Activated T-cell treated with anti-CD3 and anti-CD28 coated beads, Interleukin-2, amount 50 U/mL, for 24 hours (primary cell): Measurements from ENCODE around the gene TTLL9.

Source experiments
- DNase-seq: peaks from one replicate; pipeline ENCODE4 v3.0.0-alpha.2; 2020
- H3K27ac Mint-ChIP-seq: 2 replicates; pipeline ENCODE4 v1.8.0; 2020; ENCODE audit warnings: mild to moderate bottlenecking, mixed read lengths
- H3K27me3 Mint-ChIP-seq: 2 replicates; pipeline ENCODE4 v1.8.0; 2020; ENCODE audit warnings: mixed read lengths
- H3K36me3 Mint-ChIP-seq: 2 replicates; pipeline ENCODE4 v1.8.0; 2020; ENCODE audit warnings: low read depth, mixed read lengths
- H3K4me1 Mint-ChIP-seq: 2 replicates; pipeline ENCODE4 v1.8.0; 2020; ENCODE audit warnings: low read depth, mixed read lengths
- H3K4me3 Mint-ChIP-seq: 2 replicates; pipeline ENCODE4 v1.8.0; 2020; ENCODE audit warnings: mild to moderate bottlenecking, moderate library complexity, mixed read lengths
- H3K9me3 Mint-ChIP-seq: 2 replicates; pipeline ENCODE4 v1.8.0; 2020; ENCODE audit warnings: mixed read lengths

TTLL9 gene

DNA sequence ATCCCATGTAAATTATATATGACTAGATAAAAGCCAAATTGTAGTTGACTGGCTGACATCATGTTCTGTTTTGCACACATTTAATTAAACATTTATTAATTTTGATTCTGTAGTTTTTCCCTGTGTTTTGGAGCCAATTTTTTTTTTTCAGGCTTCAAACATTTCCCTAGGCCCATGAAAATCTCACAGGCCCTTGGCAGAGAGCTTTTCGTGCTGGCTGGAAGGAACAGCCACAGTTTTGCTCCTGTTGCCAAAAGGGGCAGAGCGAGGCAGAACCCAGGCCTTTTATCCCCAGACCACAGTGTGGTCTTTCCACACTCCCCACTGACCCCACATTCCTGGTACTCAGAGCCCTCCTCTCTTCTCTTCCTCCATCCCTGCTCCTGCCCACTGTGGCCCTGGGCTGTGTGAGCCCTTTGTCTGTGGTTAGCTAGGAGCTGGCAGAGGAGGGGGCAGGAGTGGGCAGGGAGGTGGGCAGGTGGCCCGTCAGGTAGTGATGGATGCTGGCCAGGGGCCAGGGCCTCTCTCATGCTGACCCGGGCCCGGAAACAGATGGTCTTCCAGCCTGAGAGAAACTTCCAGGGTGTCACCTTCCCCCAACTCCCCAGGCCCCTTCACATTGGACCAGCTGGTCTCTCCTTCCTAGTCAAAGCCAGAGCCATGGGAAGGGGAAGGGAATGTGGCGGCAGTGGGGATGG lies 120.4 kb downstream of the TTLL9 start:
- Mint-ChIP-seq H3K4me1 (peaks cover 2% of the 10 kb centered on the region), H3K27ac (no peak overlapping the region), H3K36me3 (no peaks in the 10 kb centered on the region), H3K9me3 (no peaks in the 10 kb centered on the region), H3K4me3 (no peak overlapping the region), H3K27me3 (peaks cover 24% of the 10 kb centered on the region)
- DNase-seq = no peak

- H3K27ac Mint-ChIP-seq = no peak overlapping the region
- H3K27me3 Mint-ChIP-seq = peaks cover 29% of the 10 kb centered on the region
These were observed 120.9 kb downstream of the TTLL9 start for GRCh38 chr20:31991339-31991705.

DNA sequence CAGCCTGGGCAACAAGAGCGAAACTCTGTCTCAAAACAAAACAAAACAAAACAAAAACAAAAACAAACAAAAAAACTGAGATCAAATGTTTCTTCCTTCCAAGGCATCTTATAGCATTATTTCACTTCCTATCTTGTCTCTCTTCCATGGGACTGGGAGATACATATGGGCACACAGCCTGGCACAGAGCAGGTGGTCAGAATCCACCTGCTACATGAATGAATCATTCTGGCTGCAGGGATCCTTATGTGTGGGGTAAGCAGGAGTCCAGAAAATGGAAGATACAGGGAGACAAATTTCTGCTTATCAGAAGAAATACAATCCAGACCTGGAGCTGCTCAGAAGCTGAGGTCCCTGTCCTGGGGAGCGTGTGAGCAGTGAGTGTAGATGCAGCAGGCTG lies 121.7 kb downstream of the TTLL9 start:
- H3K9me3 Mint-ChIP-seq = no peaks in the 10 kb centered on the region
- no peak overlapping the region for H3K27ac Mint-ChIP-seq
- H3K4me1 Mint-ChIP-seq = peaks cover 2% of the 10 kb centered on the region
- H3K27me3 Mint-ChIP-seq = peaks cover 35% of the 10 kb centered on the region
- no peak for DNase-seq
- H3K36me3 Mint-ChIP-seq = no peaks in the 10 kb centered on the region
- no peak overlapping the region for H3K4me3 Mint-ChIP-seq

More at GRCh38 chr20:31991339-31991705, 120.9 kb downstream of the TTLL9 start:
- DNase-seq = no peak
- Mint-ChIP-seq H3K36me3 (no peaks in the 10 kb centered on the region), H3K4me1 (peaks cover 2% of the 10 kb centered on the region), H3K4me3 (no peak overlapping the region), H3K9me3 (no peaks in the 10 kb centered on the region)
